GM18511 (cell line): ENCODE data around the gene SFSWAP.
"Not testable (repeated sequence)": the region's sequence is repeated elsewhere in the genome, so short reads cannot be mapped to it uniquely, and the experiment has no call there.

Source experiments
- ATAC-seq: cut with Tn5 transposase; IDR thresholded peaks from one replicate; pipeline ENCODE4 v1.9.1; 2021; ENCODE audit warnings: mild to moderate bottlenecking, moderate library complexity; ENCODE audit not compliant: unreplicated experiment

Gene SFSWAP

GRCh38 chr12:131710464-131711457 lies at the start of gene SFSWAP:
Gene SFSWAP (plus strand): TSS chr12:131711090. CDS start chr12:131711230, 140 bp downstream.
- peak; percentile 94 for ATAC-seq

- not testable (repeated sequence) for ATAC-seq
Observed at GRCh38 chr12:131661170-131661985, 49.5 kb upstream of the SFSWAP start.

GRCh38 chr12:131661986-131662288 lies 49.0 kb upstream of the SFSWAP start:
- ATAC-seq = not testable (repeated sequence)

- ATAC-seq = not testable (repeated sequence)
Observed at GRCh38 chr12:131662346-131662745, 48.5 kb upstream of the SFSWAP start.

GRCh38 chr12:131665666-131666065 lies 45.2 kb upstream of the SFSWAP start:
- ATAC-seq = not testable (repeated sequence)

- ATAC-seq = not testable (repeated sequence)
Observed at GRCh38 chr12:131666486-131666885, 44.4 kb upstream of the SFSWAP start.

- ATAC-seq = not testable (repeated sequence)
Observed at GRCh38 chr12:131666978-131667601, 43.8 kb upstream of the SFSWAP start.

GRCh38 chr12:131671276-131671675 lies 39.6 kb upstream of the SFSWAP start:
- no peak for ATAC-seq

GRCh38 chr12:131671871-131672270 lies 39.0 kb upstream of the SFSWAP start:
- ATAC-seq = no peak

- no peak for ATAC-seq
Observed at GRCh38 chr12:131672311-131672940, 38.5 kb upstream of the SFSWAP start.

- ATAC-seq = no peak
Observed at GRCh38 chr12:131672941-131673887, 37.7 kb upstream of the SFSWAP start.

GRCh38 chr12:131673888-131674257 lies 37.0 kb upstream of the SFSWAP start:
- no peak for ATAC-seq

GRCh38 chr12:131674373-131674772 lies 36.5 kb upstream of the SFSWAP start:
- no peak for ATAC-seq

- ATAC-seq = no peak
Observed at GRCh38 chr12:131675126-131676080, 35.5 kb upstream of the SFSWAP start.

- no peak for ATAC-seq
Observed at GRCh38 chr12:131676544-131676943, 34.3 kb upstream of the SFSWAP start.

GRCh38 chr12:131677067-131677466 lies 33.8 kb upstream of the SFSWAP start:
- not testable (repeated sequence) for ATAC-seq

- ATAC-seq = no peak
Observed at GRCh38 chr12:131677699-131678098, 33.2 kb upstream of the SFSWAP start.

GRCh38 chr12:131678389-131679181 lies 32.3 kb upstream of the SFSWAP start:
- ATAC-seq = not testable (repeated sequence)
